HG03439 (cell line): Measurements from ENCODE around the gene SCFD2.

Experiments
- ATAC-seq: cut with Tn5 transposase; IDR thresholded peaks from one replicate; pipeline ENCODE4 v1.9.1; 2021; ENCODE audit warnings: mild to moderate bottlenecking, moderate library complexity; ENCODE audit not compliant: unreplicated experiment

The SCFD2 gene

GRCh38 chr4:53118676-53119075 lies 247.2 kb downstream of the SCFD2 start:
- no peak for ATAC-seq

GRCh38 chr4:53116954-53117353 lies 248.9 kb downstream of the SCFD2 start:
- no peak for ATAC-seq

GRCh38 chr4:53113431-53114225 lies 252.2 kb downstream of the SCFD2 start:
- no peak for ATAC-seq

GRCh38 chr4:53105313-53105712 lies 260.5 kb downstream of the SCFD2 start:
- no peak for ATAC-seq

- no peak for ATAC-seq
Measured at GRCh38 chr4:53103481-53103880, 262.4 kb downstream of the SCFD2 start.

- ATAC-seq, result no peak
Measured at GRCh38 chr4:53101191-53101581, 264.7 kb downstream of the SCFD2 start.

GRCh38 chr4:53100501-53101190 lies 265.2 kb downstream of the SCFD2 start:
- ATAC-seq, result no peak

- no peak for ATAC-seq
Measured at GRCh38 chr4:53098681-53099121, 267.2 kb downstream of the SCFD2 start.

- ATAC-seq, result no peak
Measured at GRCh38 chr4:53094040-53094439, 271.8 kb downstream of the SCFD2 start.

GRCh38 chr4:53089936-53090729 lies 275.7 kb downstream of the SCFD2 start:
- ATAC-seq, result no peak

- ATAC-seq, result no peak
Measured at GRCh38 chr4:53088152-53088551, 277.7 kb downstream of the SCFD2 start.

GRCh38 chr4:53076374-53076958 lies 289.4 kb downstream of the SCFD2 start:
- no peak for ATAC-seq

GRCh38 chr4:53075162-53075785 lies 290.6 kb downstream of the SCFD2 start:
- ATAC-seq, result no peak

GRCh38 chr4:53068755-53069330 lies 297.0 kb downstream of the SCFD2 start:
- no peak for ATAC-seq

- no peak for ATAC-seq
Measured at GRCh38 chr4:53067125-53067802, 298.6 kb downstream of the SCFD2 start.

- ATAC-seq, result no peak
Measured at GRCh38 chr4:53066155-53066554, 299.7 kb downstream of the SCFD2 start.

GRCh38 chr4:53064609-53065008 lies 301.3 kb downstream of the SCFD2 start:
- ATAC-seq, result no peak

GRCh38 chr4:53061091-53061850 lies 304.6 kb downstream of the SCFD2 start:
- ATAC-seq, result no peak

- ATAC-seq, result peak; percentile 56
Measured at GRCh38 chr4:53060278-53060677, 305.6 kb downstream of the SCFD2 start.
